Fibroblast of lung (primary cell): ENCODE results near the gene BARX2. TPM values are rescaled to one million over a fixed set of nuclear protein-coding genes. Genes with fewer than 3 reads are reported as not detected.

ENCODE experiments used
- DNase-seq, 2 donors: peaks; one replicate each; pipeline versions ENCODE4 v3.0.0 to v3.0.0-alpha.2; 2010; ENCODE audit warnings: low read depth in 2 of 2
- H2AFZ ChIP-seq: 2 replicates; pipeline ENCODE4 v1.5.1; 2012; ENCODE audit warnings: low read length, control low read depth, inconsistent platforms
- H3K27ac ChIP-seq: 2 replicates; pipeline ENCODE4 v1.5.1; 2011; ENCODE audit warnings: low read length, control low read depth; ENCODE audit not compliant: insufficient read depth
- H3K27me3 ChIP-seq: 2 replicates; pipeline ENCODE4 v1.5.1; 2011; ENCODE audit warnings: mild to moderate bottlenecking, low read length; ENCODE audit not compliant: control insufficient read depth, insufficient read depth
- H3K36me3 ChIP-seq: 2 replicates; pipeline ENCODE4 v1.5.1; 2011; ENCODE audit warnings: low read length; ENCODE audit not compliant: control insufficient read depth, insufficient read depth
- H3K4me1 ChIP-seq: 2 replicates; pipeline ENCODE4 v1.5.1; 2011; ENCODE audit warnings: low read length; ENCODE audit not compliant: control insufficient read depth, insufficient read depth; ENCODE audit errors: extremely low read depth
- H3K4me2 ChIP-seq: 2 replicates; pipeline ENCODE4 v1.5.1; 2011; ENCODE audit warnings: low read length, control low read depth; ENCODE audit not compliant: insufficient read depth; ENCODE audit errors: extremely low read depth
- H3K4me3 ChIP-seq, 4 experiments: fragments of 200-600 bp in 1 of 4; sonication (generic) in 1 of 4; replicated peaks in 1 of 4; 2 replicates each; pipeline ENCODE4 v1.5.1; 2011 to 2016; ENCODE audit warnings: low read length in 4 of 4, low read depth in 3 of 4, mild to moderate bottlenecking in 3 of 4, control low read depth in 2 of 4, inconsistent platforms in 1 of 4, mixed read lengths in 1 of 4; ENCODE audit not compliant: insufficient read depth in 1 of 4; ENCODE audit errors: control extremely low read depth in 1 of 4
- H3K79me2 ChIP-seq: 2 replicates; pipeline ENCODE4 v1.5.1; 2012; ENCODE audit warnings: mild to moderate bottlenecking, low read length, inconsistent platforms; ENCODE audit not compliant: control insufficient read depth, insufficient read depth
- H3K9ac ChIP-seq: 2 replicates; pipeline ENCODE4 v1.5.1; 2011; ENCODE audit warnings: mild to moderate bottlenecking, low read length, control low read depth; ENCODE audit not compliant: insufficient read depth
- H3K9me3 ChIP-seq: 2 replicates; pipeline ENCODE4 v1.5.1; 2012; ENCODE audit warnings: low read depth, low read length; ENCODE audit not compliant: control insufficient read depth, insufficient read depth
- H4K20me1 ChIP-seq: 2 replicates; pipeline ENCODE4 v1.5.1; 2011; ENCODE audit warnings: low read length; ENCODE audit not compliant: control insufficient read depth, insufficient read depth; ENCODE audit errors: extremely low read depth
- CTCF ChIP-seq, 2 donors: IDR thresholded peaks in 1 of 2; conservative IDR thresholded peaks in 1 of 2; 1 replicate in 1 of 2; 2 replicates in 1 of 2; pipeline ENCODE4 v1.5.1; 2011 to 2012; ENCODE audit warnings: low read length in 2 of 2, control low read depth in 1 of 2, inconsistent platforms in 1 of 2, low read depth in 1 of 2, mild to moderate bottlenecking in 1 of 2
- EZH2 ChIP-seq: IDR thresholded peaks from 2 replicates; pipeline ENCODE4 v1.5.1; 2012; ENCODE audit warnings: low read length, control low read depth, mild to moderate bottlenecking; ENCODE audit errors: missing control alignments
- polyA plus RNA-seq, 2 donors: library from polyadenylated mRNA; depleted of rRNA in 1 of 2; stranded (reverse) in 1 of 2; unstranded in 1 of 2; fragments of >200 nt; gene quantifications; 2 replicates each; pipeline ENCODE4 v1.2.1, GENCODE V29; 2011 to 2012; ENCODE audit warnings: missing spikeins in 1 of 2
- total RNA-seq: library from RNA; depleted of rRNA; stranded (reverse); fragments of >200 nt; gene quantifications from 2 replicates; pipeline ENCODE4 v1.2.1, GENCODE V29; 2014

Gene BARX2
- total and polyA plus RNA-seq, 2 donors (not counting 1 experiment from before 2014, with no cell fraction given): not detected

GRCh38 chr11:129374993-129375750 is 476 bp upstream of the BARX2 start:
- DNase-seq: peak; percentile 9 to 16
- H2AFZ ChIP-seq: no peak overlapping the region
- peaks cover 55% of the 10 kb centered on the region for H3K27me3 ChIP-seq
- no peaks in the 10 kb centered on the region for H4K20me1 ChIP-seq
- no peak overlapping the region for H3K27ac ChIP-seq
- H3K4me3 ChIP-seq: peak overlapping the region in 1 of 4 experiments; percentile 10
- TF ChIP-seq EZH2 (peak; percentile 76), CTCF (conservative IDR thresholded peaks at IDR 0.05 in 1 of 2, IDR thresholded peaks at IDR 0.05 in 1 of 2; ENCODE audit: low read depth in 1 of 2, low read length in 2 of 2) (no peak)
- H3K4me1 ChIP-seq: no peaks in the 10 kb centered on the region
- peak overlapping the region; percentile 13 for H3K4me2 ChIP-seq
- no peaks in the 10 kb centered on the region for H3K9me3 ChIP-seq
- no peak overlapping the region for H3K9ac ChIP-seq
- H3K79me2 ChIP-seq: no peaks in the 10 kb centered on the region
- H3K36me3 ChIP-seq: no peaks in the 10 kb centered on the region

- no peaks in the 10 kb centered on the region for H3K79me2 ChIP-seq
- no peaks in the 10 kb centered on the region for H3K36me3 ChIP-seq
- no peaks in the 10 kb centered on the region for H3K9me3 ChIP-seq
- DNase-seq: peak in 1 of 2 donors; percentile 10
- H2AFZ ChIP-seq: no peak overlapping the region
- no peaks in the 10 kb centered on the region for H3K4me1 ChIP-seq
- H3K9ac ChIP-seq: no peak overlapping the region
- no peak overlapping the region for H3K4me2 ChIP-seq
- H4K20me1 ChIP-seq: no peaks in the 10 kb centered on the region
- TF ChIP-seq EZH2 (no peak), CTCF (conservative IDR thresholded peaks at IDR 0.05 in 1 of 2, IDR thresholded peaks at IDR 0.05 in 1 of 2; ENCODE audit: low read depth in 1 of 2, low read length in 2 of 2) (no peak)
- no peak overlapping the region for H3K4me3 ChIP-seq
- peaks cover 48% of the 10 kb centered on the region for H3K27me3 ChIP-seq
- H3K27ac ChIP-seq: no peak overlapping the region
Measured at GRCh38 chr11:129376658-129377341, 1.2 kb downstream of the BARX2 start.

GRCh38 chr11:129377739-129378138 is 2.1 kb downstream of the BARX2 start:
- no peaks in the 10 kb centered on the region for H3K9me3 ChIP-seq
- H3K9ac ChIP-seq: no peak overlapping the region
- H3K36me3 ChIP-seq: no peaks in the 10 kb centered on the region
- H4K20me1 ChIP-seq: no peaks in the 10 kb centered on the region
- no peaks in the 10 kb centered on the region for H3K4me1 ChIP-seq
- H3K27me3 ChIP-seq: peaks cover 39% of the 10 kb centered on the region
- no peak overlapping the region for H3K4me3 ChIP-seq
- no peak overlapping the region for H2AFZ ChIP-seq
- H3K79me2 ChIP-seq: no peaks in the 10 kb centered on the region
- no peak overlapping the region for H3K27ac ChIP-seq
- no peak overlapping the region for H3K4me2 ChIP-seq
- TF ChIP-seq CTCF (conservative IDR thresholded peaks at IDR 0.05 in 1 of 2, IDR thresholded peaks at IDR 0.05 in 1 of 2; ENCODE audit: low read depth in 1 of 2, low read length in 2 of 2): no peak
- TF ChIP-seq EZH2: no peak
- DNase-seq: no peak
